H9 (cell line): Measurements from ENCODE around the gene PRKACA. TPM values are rescaled to one million over a fixed set of nuclear protein-coding genes. Genes with fewer than 3 reads are reported as not detected.

Source experiments
- DNase-seq: peaks from one replicate; pipeline ENCODE4 v3.0.0-alpha.2; 2017
- H2AFZ ChIP-seq: one replicate; pipeline ENCODE4 v1.6.1; 2013; ENCODE audit warnings: mild to moderate bottlenecking, low read length, control low read depth, moderate library complexity
- H2AK5ac ChIP-seq: 2 replicates; pipeline ENCODE4 v1.6.1; 2013; ENCODE audit warnings: low read length, control low read depth, mixed read lengths; ENCODE audit not compliant: insufficient read length
- H2BK120ac ChIP-seq: one replicate; pipeline ENCODE4 v1.6.1; 2013; ENCODE audit warnings: low read depth, mild to moderate bottlenecking, low read length, control low read depth, inconsistent platforms; ENCODE audit not compliant: poor library complexity, severe bottlenecking
- H2BK12ac ChIP-seq: 2 replicates; pipeline ENCODE4 v1.6.1; 2013; ENCODE audit warnings: low read length, control low read depth, mixed read lengths, low read depth; ENCODE audit not compliant: insufficient read length
- H2BK15ac ChIP-seq: 2 replicates; pipeline ENCODE4 v1.6.1; 2013; ENCODE audit warnings: low read depth, low read length, control low read depth
- H2BK20ac ChIP-seq: one replicate; pipeline ENCODE4 v1.6.1; 2013; ENCODE audit warnings: low read depth, mild to moderate bottlenecking, low read length, control low read depth, inconsistent platforms; ENCODE audit not compliant: poor library complexity, severe bottlenecking
- H2BK5ac ChIP-seq: 2 replicates; pipeline ENCODE4 v1.6.1; 2013; ENCODE audit warnings: low read length, control low read depth, mixed read lengths; ENCODE audit not compliant: insufficient read length
- H3K14ac ChIP-seq: 2 replicates; pipeline ENCODE4 v1.6.1; 2013; ENCODE audit warnings: low read length, control low read depth; ENCODE audit not compliant: insufficient read depth
- H3K18ac ChIP-seq: 2 replicates; pipeline ENCODE4 v1.6.1; 2013; ENCODE audit warnings: low read depth, mild to moderate bottlenecking, mixed read lengths, low read length, control low read depth; ENCODE audit not compliant: insufficient read length
- H3K23ac ChIP-seq: 2 replicates; pipeline ENCODE4 v1.6.1; 2013; ENCODE audit warnings: low read length, control low read depth, mixed read lengths, low read depth; ENCODE audit not compliant: insufficient read length
- H3K23me2 ChIP-seq: 2 replicates; pipeline ENCODE4 v1.6.1; 2013; ENCODE audit warnings: low read depth, mild to moderate bottlenecking, mixed read lengths, low read length, control low read depth; ENCODE audit not compliant: insufficient read length, poor library complexity, severe bottlenecking
- H3K27ac ChIP-seq: 2 replicates; pipeline ENCODE4 v1.5.1; 2013; ENCODE audit warnings: low read length, control low read depth, mixed read lengths, low read depth; ENCODE audit not compliant: insufficient read length
- H3K27me3 ChIP-seq: 2 replicates; pipeline ENCODE4 v1.6.1; 2013; ENCODE audit warnings: low read length, control low read depth, inconsistent platforms; ENCODE audit not compliant: insufficient read depth
- H3K4ac ChIP-seq: 2 replicates; pipeline ENCODE4 v1.6.1; 2013; ENCODE audit warnings: low read depth, mild to moderate bottlenecking, control low read depth, inconsistent platforms, low read length, moderate library complexity
- H3K4me1 ChIP-seq: 2 replicates; pipeline ENCODE4 v1.6.1; 2013; ENCODE audit warnings: low read length, control low read depth, inconsistent platforms; ENCODE audit not compliant: insufficient read depth
- H3K4me2 ChIP-seq: 2 replicates; pipeline ENCODE4 v1.6.1; 2013; ENCODE audit warnings: low read length, control low read depth, mixed read lengths; ENCODE audit not compliant: insufficient read length, insufficient read depth
- H3K56ac ChIP-seq: 2 replicates; pipeline ENCODE4 v1.6.1; 2013; ENCODE audit warnings: low read depth, mild to moderate bottlenecking, mixed read lengths, low read length, control low read depth; ENCODE audit not compliant: insufficient read length
- H3K79me1 ChIP-seq: 2 replicates; pipeline ENCODE4 v1.6.1; 2013; ENCODE audit warnings: low read depth, mild to moderate bottlenecking, moderate library complexity, low read length, control low read depth, inconsistent platforms; ENCODE audit not compliant: insufficient read depth, poor library complexity, severe bottlenecking
- H3K79me2 ChIP-seq: 2 replicates; pipeline ENCODE4 v1.6.1; 2013; ENCODE audit warnings: low read length, control low read depth, inconsistent platforms; ENCODE audit not compliant: insufficient read depth
- H3K9ac ChIP-seq: 2 replicates; pipeline ENCODE4 v1.6.1; 2013; ENCODE audit warnings: low read length, control low read depth, mixed read lengths; ENCODE audit not compliant: insufficient read length; ENCODE audit errors: extremely low read depth
- H3K9me3 ChIP-seq: one replicate; pipeline ENCODE4 v1.6.1; 2013; ENCODE audit warnings: low read depth, low read length, inconsistent platforms; ENCODE audit not compliant: control insufficient read depth
- H3T11ph ChIP-seq: one replicate; pipeline ENCODE4 v1.6.1; 2013; ENCODE audit warnings: mild to moderate bottlenecking, low read length, control low read depth, inconsistent platforms
- H4K20me1 ChIP-seq: one replicate; pipeline ENCODE4 v1.6.1; 2013; ENCODE audit not compliant: control insufficient read depth, insufficient read length, insufficient read depth
- H4K5ac ChIP-seq: 2 replicates; pipeline ENCODE4 v1.6.1; 2013; ENCODE audit warnings: low read depth, mild to moderate bottlenecking, mixed read lengths, low read length, control low read depth; ENCODE audit not compliant: insufficient read length
- H4K8ac ChIP-seq: replicated peaks from 2 replicates; pipeline ENCODE4 v1.6.1; 2013; ENCODE audit warnings: low read length, control low read depth, mixed read lengths, low read depth; ENCODE audit not compliant: insufficient read length
- H4K91ac ChIP-seq: 2 replicates; pipeline ENCODE4 v1.6.1; 2013; ENCODE audit warnings: low read depth, mild to moderate bottlenecking, moderate library complexity, mixed read lengths, low read length, control low read depth; ENCODE audit not compliant: insufficient read length
- H3K27ac Mint-ChIP-seq, 3 experiments: 2 replicates in 2 of 3; 3 replicates in 1 of 3; pipeline ENCODE4 v1.8.0; 2020 to 2021; ENCODE audit warnings: mixed read lengths in 3 of 3, mild to moderate bottlenecking in 1 of 3, moderate library complexity in 1 of 3
- H3K27me3 Mint-ChIP-seq: 2 replicates; pipeline ENCODE4 v1.8.0; 2021; ENCODE audit warnings: low read depth, mild to moderate bottlenecking, moderate library complexity, mixed read lengths
- H3K36me3 Mint-ChIP-seq, 3 experiments: 2 replicates in 2 of 3; 3 replicates in 1 of 3; pipeline ENCODE4 v1.8.0; 2020 to 2021; ENCODE audit warnings: low read depth in 3 of 3, mixed read lengths in 3 of 3; ENCODE audit not compliant: insufficient read depth in 1 of 3
- H3K4me1 Mint-ChIP-seq, 2 experiments: 2 replicates each; pipeline ENCODE4 v1.8.0; 2020; ENCODE audit warnings: mixed read lengths in 2 of 2
- H3K4me3 Mint-ChIP-seq, 2 experiments: 2 replicates in 1 of 2; 3 replicates in 1 of 2; pipeline ENCODE4 v1.8.0; 2020 to 2021; ENCODE audit warnings: mild to moderate bottlenecking in 2 of 2, mixed read lengths in 2 of 2, moderate library complexity in 1 of 2
- H3K9me3 Mint-ChIP-seq, 2 experiments: 2 replicates in 1 of 2; 3 replicates in 1 of 2; pipeline ENCODE4 v1.8.0; 2020; ENCODE audit warnings: mild to moderate bottlenecking in 2 of 2, mixed read lengths in 2 of 2, moderate library complexity in 1 of 2
- WGBS: extraction: QIAGEN DNeasy Blood & Tissue Kit; methylation state at CpG from one replicate; pipeline ENCODE4 v1.1.7; 2013; ENCODE audit warnings: missing lambda C conversion rate, low lambda C conversion rate, mixed read lengths; ENCODE audit not compliant: insufficient read length; ENCODE audit errors: extremely low coverage; 5-methylcytosine and 5-hydroxymethylcytosine counted together
- total RNA-seq: library from RNA; stranded (reverse); gene quantifications from 2 replicates; pipeline ENCODE4 v1.2.1, GENCODE V29; 2021
- TF ChIP-seq, protein P1 (sequence below): fragments of 200-600 bp; sonication (generic); conservative IDR thresholded peaks from 3 replicates; pipeline ENCODE4 v1.8.0; 2021; ENCODE audit warnings: antibody characterized with exemption, mild to moderate bottlenecking

PRKACA gene
- total RNA-seq, 1 experiment from 2014 or later = 51.8 TPM

DNA sequence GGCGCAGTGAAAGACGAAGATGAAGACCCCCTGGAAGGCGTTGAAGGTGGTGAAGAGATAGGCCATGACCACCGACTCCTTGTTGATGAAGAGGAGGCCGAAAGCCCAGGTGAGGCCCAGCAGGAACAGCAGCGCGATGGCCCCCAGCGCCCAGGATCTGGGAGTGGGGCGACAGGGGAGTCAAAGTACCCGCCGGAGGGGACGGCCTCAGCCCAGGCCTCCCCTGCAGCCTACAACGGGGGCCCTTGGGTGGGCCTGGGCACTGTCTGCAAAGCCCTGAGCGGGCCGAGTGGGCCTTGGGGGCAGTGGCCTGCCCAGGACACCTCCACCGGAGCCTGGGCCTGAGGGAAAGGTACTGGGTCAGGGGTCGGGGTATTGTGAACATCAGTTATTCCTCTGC, 37.8 kb upstream of the PRKACA start:
- Histone ChIP-seq H3K56ac (no peak overlapping the region), H2BK5ac (no peak overlapping the region), H4K5ac (no peak overlapping the region), H4K20me1 (no peaks in the 10 kb centered on the region), H3K9ac (no peak overlapping the region), H3K4me1 (no peaks in the 10 kb centered on the region), H2BK12ac (no peak overlapping the region), H2BK20ac (no peak overlapping the region), H2BK120ac (no peak overlapping the region), H3K4ac (no peak overlapping the region), H3K14ac (no peak overlapping the region), H3K4me2 (no peak overlapping the region), H3K79me1 (no peaks in the 10 kb centered on the region), H2AFZ (no peak overlapping the region), H2AK5ac (no peak overlapping the region), H3K27ac (no peak overlapping the region), H3K18ac (no peak overlapping the region), H3K27me3 (no peaks in the 10 kb centered on the region), H3K23me2 (no peaks in the 10 kb centered on the region), H2BK15ac (no peak overlapping the region), H4K91ac (no peak overlapping the region), H3T11ph (no peak overlapping the region), H4K8ac (no peak overlapping the region), H3K79me2 (no peaks in the 10 kb centered on the region), H3K23ac (no peak overlapping the region), H3K9me3 (no peaks in the 10 kb centered on the region)
- Mint-ChIP-seq H3K9me3 (no peaks in the 10 kb centered on the region), H3K4me1 (peaks cover 0 to 4% of the 10 kb centered on the region in 2 experiments; a peak in 1 of 4 replicates), H3K36me3 (peaks cover 38 to 77% (median 63%) of the 10 kb centered on the region in 3 experiments; a peak in 6 of 7 replicates), H3K27me3 (no peaks in the 10 kb centered on the region), H3K27ac (peak overlapping the region in 1 of 3 experiments; percentile 58; a peak in 1 of 7 replicates), H3K4me3 (no peak overlapping the region)
- no CpG with 5 or more reads among the region's 17 CpGs for WGBS
- DNase-seq = no peak
- TF ChIP-seq, protein P1, sequence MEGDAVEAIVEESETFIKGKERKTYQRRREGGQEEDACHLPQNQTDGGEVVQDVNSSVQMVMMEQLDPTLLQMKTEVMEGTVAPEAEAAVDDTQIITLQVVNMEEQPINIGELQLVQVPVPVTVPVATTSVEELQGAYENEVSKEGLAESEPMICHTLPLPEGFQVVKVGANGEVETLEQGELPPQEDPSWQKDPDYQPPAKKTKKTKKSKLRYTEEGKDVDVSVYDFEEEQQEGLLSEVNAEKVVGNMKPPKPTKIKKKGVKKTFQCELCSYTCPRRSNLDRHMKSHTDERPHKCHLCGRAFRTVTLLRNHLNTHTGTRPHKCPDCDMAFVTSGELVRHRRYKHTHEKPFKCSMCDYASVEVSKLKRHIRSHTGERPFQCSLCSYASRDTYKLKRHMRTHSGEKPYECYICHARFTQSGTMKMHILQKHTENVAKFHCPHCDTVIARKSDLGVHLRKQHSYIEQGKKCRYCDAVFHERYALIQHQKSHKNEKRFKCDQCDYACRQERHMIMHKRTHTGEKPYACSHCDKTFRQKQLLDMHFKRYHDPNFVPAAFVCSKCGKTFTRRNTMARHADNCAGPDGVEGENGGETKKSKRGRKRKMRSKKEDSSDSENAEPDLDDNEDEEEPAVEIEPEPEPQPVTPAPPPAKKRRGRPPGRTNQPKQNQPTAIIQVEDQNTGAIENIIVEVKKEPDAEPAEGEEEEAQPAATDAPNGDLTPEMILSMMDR = no peak
